NCI-H2196 treated with DMSO at 0.1 percent for 48 hours (cell line): Measurements from ENCODE around the gene CDR2.
"Not testable (repeated sequence)": the region's sequence is repeated elsewhere in the genome, so short reads cannot be mapped to it uniquely, and the experiment has no call there.

Experiments
- DNase-seq: peaks from one replicate; lab custom pipeline; 2025; ENCODE audit not compliant: unreplicated experiment; lab: John Stamatoyannopoulos, UW

The CDR2 gene

DNA sequence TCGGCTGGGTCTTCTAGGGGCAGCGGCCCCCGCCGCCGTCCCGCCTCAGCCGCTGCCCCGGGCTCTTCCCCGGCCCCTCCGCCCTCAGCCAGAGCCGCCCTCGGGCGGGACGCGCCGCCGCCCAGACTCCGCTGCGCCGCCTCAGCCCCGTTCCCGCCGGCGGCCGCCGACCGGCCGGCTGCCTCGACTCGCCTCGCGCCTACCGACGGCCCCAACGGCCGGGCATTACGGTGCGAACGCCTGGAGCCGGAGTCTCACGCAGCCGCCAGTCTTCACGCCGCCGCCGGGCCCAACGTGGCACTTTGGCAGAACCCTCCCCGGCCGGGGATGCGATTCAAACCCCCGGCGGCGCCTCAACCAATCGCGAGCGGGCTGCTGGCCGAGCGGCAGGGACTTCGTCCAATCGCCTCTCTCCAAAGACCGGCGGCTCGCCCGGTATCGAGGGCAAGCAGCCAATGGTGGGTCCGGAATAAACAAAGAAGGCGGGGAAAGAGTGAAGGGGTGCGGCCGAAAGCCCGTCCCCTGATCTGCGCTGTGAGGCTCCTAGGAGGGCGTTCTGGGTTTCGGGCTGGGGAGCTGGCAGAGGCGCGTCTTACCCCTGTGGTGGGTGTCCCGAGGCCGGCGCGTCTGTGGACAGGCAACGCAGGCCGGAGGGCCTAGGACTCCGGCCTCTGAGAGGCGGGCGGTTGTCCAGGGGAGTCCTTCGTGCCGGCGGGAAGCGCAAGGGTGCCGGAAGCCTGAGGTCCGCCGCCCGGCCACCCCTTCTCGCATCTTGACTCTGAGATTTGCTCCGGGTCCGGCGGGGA is at the start of gene CDR2:
Gene CDR2, minus strand, starts transcription at position 309 of the 806 bp plus-strand sequence. CDS start 310 bp downstream, outside the sequence.
- peak; percentile 97 for DNase-seq

DNA sequence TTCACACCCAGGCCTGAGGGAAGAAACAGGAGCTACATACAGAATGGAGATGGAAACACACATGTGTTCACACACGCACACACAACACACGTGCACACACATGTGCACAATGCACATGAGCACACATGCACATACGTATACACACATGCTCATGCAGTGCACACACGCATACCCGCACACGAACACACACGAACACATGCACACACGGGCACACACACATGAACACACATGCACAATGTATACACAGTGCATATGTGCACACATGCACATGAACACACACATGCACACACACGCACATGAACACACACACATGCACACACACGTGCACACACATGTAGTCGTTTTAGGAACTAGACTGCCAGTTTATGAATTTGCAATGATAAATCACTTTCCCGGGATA is 49.3 kb upstream of the CDR2 start:
- no peak for DNase-seq

DNA sequence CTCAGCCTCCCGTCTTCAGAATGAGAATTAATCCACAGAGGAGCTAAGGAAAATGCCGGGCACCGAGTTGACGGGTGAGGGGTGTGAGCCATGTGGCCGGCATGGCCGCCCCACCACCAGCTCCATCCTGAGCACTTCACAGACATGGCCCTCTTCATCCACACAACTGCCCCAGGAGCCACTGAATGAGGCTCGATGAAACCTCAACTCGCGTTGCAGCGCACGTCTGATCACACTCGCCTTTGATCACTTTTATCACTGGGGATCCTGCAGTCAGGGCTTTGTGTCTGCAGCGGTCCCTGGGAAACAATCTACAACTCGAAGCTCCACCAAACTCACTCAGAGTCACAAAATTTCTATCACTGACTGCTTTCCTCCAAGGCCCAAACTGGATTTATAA is 46.7 kb upstream of the CDR2 start:
- no peak for DNase-seq

DNA sequence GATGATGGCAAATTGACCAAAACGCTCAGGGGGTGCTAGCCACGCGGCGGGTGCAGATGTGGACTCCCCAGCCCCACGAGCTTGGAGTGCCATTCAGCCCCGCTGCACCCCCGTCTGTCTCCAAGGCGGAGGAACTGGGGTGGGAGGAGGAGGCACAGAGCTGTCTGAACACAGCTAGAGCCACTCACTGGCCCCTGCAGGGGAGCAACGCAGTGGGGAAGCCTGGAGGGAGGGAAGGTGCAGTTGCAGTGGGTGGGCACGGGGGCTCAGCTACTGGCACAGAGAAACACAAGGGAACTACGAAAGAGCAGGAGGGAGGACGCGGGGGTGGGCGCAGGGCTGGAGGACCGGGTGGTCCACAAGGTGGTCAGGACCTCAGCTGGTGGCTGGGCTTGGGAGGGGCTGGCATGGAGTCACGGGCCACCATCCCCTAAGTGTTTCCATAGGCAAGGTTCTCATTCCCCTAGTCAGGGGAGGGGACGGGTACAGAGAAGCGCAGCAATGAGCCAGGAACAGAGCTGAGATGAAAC is 46.3 kb upstream of the CDR2 start:
- no peak for DNase-seq

DNA sequence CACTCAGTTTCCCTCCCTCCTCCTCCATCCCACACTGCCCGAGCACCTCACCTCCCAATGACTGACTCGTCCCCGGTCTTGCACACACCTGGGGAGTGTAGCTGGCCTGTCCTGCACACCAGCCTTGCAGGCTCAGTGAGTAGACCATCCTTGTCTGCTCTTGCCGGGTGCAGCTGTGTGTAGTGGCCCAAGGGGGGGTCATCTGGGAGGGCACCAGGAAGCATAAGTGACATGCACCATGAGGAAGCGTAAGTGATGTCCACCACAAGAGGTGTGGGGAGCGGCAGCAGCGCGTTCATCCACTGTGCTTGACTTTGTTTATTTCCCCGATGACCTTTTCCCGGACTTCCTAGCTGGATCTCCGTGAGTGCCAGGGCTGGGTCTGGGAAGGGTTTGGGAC is 45.5 kb upstream of the CDR2 start:
- no peak for DNase-seq

DNA sequence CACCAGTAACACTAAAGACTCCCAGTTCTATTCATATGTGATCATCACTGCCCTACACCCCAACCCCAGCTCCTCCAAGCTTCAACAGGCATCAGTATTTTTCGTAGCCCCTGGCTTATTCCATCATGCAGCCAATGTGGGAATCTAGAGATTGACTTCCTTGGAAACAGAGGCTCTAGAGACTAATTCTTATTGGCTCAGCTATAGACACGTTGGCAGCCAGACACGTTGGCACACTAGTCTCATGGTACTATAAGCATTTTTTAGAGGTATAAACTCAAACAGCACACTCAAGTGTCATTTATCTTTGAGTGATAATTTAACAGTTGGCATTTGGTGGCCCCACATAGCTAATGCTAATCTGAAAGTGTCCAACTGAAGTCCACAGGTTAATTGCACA is 44.4 kb upstream of the CDR2 start:
- no peak for DNase-seq

DNA sequence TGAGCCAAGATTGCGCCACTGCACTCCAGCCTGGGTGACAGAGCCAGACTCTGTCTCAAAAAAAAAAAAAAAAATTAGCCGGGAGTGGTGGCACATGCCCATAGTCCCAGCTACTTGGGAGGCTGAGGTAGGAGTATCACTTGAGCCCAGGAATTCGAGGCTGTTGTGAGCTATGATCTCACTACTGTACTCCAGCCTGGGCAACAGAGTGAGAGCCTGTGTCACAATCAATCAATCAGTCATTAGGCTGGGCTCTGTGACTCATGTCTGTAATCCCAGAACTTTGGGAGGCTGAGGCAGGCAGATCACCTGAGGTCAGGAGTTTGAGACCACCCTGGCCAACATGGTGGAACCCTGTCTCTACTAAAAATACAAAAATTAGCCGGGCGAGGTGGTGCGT is 43.4 kb upstream of the CDR2 start:
- not testable (repeated sequence) for DNase-seq

DNA sequence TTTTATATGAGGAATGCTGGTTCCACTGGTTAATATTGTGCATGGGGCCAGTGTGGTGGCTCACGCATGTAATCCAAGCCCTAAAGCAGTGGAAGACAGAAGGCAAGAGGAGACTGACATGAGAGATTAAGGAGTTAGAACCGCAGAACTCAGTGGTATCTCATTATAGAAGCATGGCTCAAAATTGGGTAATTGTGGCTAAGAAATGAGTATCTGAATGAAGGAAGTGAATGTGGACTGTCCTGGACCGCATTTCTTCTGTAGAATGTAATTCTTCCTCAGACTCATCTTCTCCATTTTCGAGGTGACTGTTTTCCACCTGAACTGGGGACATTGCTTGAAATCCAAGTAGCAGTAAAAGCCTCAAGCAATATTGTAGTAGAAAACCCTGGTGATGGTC is 42.6 kb upstream of the CDR2 start:
- no peak for DNase-seq

DNA sequence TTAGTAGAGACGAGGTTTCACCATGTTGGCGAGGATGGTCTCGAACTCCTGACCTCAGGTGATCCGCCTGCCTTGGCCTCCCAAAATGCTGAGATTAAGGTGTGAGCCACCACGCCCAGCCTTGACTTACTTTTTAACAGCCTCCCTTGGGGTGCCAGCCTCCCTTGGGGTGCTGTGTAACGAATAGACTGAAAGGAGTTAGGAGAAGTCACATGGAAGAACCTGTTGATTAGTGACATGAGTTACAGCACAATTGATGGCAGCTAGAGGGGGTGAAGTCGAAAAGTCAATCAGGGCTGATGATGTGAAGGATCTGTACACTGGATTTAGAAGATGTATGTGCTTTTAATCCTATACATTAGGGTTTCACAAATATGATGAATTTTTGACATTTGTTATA is 39.4 kb upstream of the CDR2 start:
- DNase-seq, result no peak

DNA sequence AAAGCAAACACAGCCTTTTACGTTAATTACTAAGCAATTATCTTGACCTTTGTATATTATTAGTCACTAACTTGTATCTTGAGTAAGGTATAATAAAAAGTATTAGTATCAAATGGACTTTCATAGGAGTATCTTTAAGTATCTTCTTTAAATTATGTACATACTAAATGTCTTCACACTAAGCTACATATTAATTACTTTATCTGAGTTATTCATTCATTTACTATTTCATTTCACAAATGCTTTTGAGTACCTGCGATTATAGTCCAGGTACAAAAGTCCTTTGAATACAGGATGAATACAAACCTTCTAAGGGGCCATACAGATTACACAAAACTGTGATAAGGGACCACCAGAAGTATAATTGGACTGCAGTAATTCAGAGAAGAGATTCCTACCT is 33.1 kb upstream of the CDR2 start:
- DNase-seq, result no peak

DNA sequence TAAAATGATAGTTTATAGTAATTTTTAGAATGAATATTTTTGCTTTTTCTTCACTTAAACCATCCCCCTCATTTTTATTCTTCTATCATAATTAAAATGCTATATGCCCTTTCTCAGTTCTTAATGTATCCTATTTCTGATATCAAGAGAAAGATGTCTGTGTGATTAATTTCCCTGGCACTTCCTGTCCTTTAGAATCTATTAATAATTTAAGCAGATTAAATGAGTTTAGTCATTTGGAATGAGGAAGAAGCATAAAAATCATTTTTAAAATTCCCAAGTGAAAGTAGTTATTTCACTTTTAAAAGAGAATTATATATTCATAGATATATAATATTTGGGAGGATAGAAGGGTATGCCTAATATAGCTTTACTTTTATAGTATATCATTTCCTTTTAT is 27.8 kb upstream of the CDR2 start:
- DNase-seq, result no peak

DNA sequence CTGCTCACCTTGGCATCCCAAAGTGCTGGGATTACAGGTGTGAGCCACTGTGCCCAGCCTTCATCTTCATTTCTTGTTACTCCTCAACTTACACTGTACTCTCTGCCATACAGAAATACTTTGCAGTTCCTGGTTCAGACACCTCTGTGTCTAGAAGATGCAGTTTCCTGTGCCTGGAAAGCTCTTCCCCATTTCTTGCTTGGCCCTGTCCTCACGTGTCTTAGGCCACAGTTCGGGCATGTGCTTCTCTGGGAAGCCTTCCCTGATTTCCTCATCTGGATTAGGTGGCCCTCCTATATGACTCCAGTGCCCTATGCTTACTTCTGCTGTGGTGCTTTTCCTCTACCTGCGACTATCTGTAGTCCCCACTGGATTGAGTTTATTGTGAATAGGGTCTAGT is 26.5 kb upstream of the CDR2 start:
- no peak for DNase-seq

DNA sequence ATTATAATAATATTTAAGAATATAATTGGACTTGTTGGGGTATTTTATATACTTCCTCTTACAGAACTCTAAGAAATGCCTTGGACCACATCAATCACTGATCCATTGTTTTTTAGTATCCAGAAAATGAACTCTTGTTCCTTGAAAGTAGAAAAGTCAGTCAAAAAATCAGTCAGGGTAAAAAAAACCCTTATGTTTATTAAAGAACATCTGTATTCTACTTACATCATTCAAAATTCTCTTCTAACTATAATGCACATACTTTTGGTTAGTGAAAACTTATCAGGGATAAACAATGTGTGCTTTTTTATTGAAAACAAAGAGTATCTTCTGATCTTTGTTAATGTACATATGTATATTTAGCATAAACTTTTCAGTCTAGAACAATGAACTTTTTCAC is 23.5 kb upstream of the CDR2 start:
- DNase-seq, result no peak

DNA sequence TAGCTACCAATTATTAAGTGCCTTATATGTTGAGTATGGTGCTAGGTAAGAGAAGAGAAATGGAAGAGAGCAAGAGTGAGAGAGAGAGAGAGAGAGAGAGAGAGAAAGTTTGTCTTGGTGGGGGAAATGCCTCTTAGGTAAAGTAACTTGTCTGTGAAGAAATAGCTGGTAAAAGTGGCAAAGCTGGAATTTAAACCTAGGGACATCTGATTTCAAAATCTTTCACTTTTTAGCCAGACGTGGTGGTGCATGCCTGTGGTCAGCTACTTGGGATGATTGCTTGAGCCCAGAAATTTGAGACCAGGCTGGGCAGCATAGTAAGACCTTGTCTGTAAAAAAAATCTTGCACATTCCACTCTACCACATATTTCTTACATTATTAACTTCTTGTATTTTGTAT is 23.0 kb upstream of the CDR2 start:
- no peak for DNase-seq

DNA sequence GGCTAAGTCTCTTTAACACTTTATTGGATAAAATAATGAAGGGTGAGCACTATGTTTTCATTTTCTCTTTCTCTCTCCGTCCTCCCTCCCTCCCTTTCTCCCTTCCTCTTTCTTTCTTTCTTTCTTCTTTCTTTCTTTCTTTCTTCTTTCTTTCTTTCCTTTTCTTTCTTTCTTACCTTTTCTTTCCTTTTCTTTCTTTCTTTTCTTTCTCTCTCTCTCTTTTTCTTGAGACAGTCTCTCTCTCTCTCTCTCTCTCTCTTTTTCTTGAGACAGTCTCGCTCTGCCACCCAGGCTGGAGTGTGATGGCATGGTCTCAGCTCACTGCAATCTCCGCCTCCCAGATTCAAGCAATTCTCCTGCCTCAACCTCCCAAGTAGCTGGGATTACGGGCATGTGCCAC is 21.5 kb upstream of the CDR2 start:
- no peak for DNase-seq

DNA sequence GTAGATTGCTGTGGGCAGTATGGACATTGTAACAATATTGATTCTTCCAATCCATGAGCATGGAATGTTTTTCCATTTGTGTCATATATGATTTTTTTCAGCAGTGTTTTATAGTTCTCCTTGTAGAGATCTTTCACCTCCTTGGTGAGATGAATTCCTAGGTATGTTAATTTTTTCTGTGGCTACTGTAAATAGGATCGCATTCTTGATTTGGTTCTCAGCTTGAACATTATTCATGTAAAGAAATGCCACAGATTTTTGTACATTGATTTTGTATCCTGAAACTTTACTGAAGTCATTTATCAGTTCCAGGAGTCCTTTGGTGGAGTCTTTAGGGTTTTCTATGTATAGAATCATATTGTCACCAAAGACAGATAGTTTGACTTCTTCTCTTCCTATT is 19.7 kb upstream of the CDR2 start:
- DNase-seq, result no peak

DNA sequence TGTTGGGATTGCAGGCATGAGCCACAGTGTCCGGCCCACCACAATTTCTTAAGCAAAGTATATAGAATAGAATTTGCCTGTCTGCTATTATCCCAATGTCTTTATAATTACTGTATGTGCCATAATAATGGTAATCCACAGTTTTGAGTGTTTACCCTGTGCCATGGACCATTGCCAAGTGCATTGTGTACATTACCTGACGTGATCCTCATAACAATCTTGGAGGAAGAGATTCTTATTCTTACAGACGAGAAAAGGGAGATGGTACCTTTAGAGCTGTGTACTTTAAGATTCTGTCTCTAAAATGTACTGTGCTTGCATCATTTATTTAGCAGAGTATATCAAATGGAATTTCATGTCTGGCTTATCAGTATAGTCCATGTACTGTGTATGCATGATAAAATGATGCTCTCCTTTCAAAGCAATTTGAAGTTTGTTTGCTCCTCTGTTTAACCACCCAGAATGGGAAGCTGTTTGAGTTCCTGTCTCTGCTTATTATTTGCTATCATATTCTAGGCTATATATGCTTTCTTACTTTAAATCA is 13.8 kb upstream of the CDR2 start:
- DNase-seq, result no peak

DNA sequence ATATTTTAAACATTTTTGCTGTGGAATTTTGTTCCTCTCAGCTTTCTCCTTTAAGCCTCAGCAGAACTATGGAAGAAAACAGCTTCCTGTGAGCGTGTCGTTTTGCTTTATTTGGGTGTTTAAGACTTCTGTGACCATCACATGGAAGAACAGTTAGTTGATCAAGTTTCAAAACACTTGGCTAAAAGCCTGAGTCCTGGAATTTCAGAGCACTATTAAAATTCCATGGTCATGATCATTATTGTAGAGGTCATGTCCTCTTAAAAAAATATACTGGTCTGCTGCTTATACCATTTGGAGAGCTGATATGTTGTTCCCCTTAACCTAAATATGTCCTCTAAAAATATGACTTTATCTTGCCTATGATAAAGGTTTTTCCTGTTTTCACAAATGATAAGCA is 12.6 kb upstream of the CDR2 start:
- no peak for DNase-seq

DNA sequence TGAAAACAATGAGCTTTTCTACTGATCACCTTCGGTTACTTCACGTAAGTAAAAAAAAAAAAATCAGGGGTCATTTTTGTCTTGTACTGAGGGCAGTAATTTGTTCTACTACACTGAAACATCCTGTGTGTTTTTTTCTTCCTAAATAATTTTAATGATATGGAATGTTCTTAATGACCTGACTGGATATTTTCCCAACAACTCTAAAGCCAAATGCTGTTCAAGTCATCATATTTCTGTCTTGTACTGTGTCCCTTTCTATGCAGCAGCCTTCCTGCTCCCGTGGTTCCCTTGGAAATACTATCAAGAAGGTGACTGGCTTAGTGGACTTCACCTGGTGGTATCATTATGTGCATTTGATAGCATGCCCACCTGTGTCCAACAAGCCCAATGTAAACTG is 10.8 kb upstream of the CDR2 start:
- no peak for DNase-seq

DNA sequence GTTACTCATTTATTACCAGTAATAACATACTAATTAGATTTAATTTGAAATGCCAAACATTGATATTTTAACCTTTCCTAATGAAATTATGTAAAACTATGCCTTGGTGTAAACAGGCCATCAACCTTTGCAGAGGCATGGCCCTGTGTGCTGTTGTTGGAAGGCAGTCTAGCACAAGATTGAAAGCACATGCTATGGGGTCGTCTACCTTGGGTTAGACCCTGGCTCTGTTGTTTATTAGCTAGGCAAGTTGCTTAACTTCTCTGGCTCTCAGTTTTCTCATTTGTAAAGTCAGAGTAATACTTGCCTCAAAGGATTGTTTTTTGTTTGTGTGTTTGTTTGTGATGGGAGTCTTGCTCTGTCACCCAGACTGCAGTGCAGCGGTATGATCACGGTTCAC is 9.4 kb upstream of the CDR2 start:
- no peak for DNase-seq

DNA sequence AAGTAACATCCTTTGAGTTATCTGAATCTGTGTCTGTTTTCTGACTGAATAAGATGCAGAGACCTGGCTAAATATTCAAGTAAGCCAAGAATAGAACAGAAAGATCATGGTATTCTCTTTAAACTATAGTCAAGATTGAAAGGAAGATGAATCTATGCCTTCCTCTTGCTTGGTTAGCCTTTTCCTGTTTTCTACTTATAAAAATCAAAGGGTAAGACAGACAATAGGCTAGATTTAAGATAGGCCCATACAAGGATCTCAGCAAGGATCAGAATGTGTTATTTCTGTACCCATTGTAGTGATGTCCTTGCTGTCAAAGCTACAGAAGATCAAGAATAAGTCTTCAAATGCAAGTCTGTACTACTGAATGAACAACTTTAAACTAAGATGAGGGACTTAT is 7.0 kb upstream of the CDR2 start:
- DNase-seq, result no peak

DNA sequence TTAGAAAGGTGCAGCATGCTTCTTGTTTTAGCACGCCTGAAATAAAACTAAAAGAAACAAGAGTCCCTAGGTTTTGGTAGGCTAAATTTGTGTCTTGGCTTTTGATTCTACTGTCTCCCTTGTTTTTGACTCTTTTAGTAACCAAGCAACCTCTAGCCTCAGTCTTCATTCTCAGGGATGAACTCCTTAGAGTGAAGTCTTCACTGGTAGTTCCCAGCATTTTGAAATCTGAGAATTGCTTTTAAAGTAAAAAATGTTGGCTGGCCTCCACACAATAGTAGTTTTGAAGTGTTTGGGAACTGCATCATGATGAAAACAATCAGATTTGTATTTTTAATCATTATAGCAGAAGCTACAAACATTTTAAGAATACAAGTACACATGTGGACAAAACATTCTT is 6.1 kb upstream of the CDR2 start:
- no peak for DNase-seq

DNA sequence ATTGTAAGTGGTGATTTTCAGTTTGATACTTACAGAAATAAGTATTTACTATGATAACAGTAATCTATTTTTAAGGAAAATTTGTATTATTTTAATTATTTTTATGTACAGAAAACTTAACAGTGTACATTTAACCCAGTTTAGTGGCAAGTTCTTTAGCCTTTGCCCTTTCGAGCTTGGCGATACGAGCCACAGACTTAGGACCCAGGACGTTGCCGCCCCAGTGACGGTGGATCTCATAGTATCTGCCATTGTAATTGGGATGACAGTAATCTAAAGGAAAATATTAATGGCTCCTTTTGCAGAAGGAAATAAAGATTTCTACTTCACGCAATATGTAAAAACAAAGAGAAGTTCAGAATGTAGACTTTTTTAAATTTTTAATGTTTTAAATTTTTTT is 5.2 kb upstream of the CDR2 start:
- DNase-seq, result no peak
